GM12872 (cell line): ENCODE measurements around the gene PATZ1.
A peak's percentile ranks its signal among the peaks of the same experiment; 100 is the strongest.

Experiments used
- TF ChIP-seq, protein P1 (sequence below): IDR thresholded peaks from 3 replicates; pipeline ENCODE4 v1.5.1; 2011; ENCODE audit warnings: low read depth, mild to moderate bottlenecking, low read length, moderate library complexity; ENCODE audit not compliant: insufficient read depth

PATZ1 gene

DNA sequence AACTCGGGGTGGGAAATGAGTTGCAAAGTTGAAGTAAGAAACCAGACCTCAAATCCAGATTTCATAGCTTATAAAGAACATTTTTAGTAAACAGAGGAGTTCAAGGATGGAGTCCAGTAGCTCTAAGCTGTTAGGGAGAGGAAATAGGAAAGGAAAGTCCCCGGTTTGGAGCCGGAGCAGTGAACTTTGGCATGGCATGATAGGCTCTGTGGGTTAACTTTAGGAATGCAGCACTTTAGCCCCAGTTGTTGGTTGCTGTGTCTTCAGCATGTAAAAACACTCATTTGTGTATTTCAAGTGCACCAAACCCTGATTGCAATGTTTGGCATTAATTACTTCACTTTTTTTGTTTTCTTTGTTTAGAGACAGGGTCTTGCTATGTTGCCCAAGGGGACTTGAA, 45.2 kb downstream of the PATZ1 start:
- TF ChIP-seq, protein P1, sequence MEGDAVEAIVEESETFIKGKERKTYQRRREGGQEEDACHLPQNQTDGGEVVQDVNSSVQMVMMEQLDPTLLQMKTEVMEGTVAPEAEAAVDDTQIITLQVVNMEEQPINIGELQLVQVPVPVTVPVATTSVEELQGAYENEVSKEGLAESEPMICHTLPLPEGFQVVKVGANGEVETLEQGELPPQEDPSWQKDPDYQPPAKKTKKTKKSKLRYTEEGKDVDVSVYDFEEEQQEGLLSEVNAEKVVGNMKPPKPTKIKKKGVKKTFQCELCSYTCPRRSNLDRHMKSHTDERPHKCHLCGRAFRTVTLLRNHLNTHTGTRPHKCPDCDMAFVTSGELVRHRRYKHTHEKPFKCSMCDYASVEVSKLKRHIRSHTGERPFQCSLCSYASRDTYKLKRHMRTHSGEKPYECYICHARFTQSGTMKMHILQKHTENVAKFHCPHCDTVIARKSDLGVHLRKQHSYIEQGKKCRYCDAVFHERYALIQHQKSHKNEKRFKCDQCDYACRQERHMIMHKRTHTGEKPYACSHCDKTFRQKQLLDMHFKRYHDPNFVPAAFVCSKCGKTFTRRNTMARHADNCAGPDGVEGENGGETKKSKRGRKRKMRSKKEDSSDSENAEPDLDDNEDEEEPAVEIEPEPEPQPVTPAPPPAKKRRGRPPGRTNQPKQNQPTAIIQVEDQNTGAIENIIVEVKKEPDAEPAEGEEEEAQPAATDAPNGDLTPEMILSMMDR: no peak

DNA sequence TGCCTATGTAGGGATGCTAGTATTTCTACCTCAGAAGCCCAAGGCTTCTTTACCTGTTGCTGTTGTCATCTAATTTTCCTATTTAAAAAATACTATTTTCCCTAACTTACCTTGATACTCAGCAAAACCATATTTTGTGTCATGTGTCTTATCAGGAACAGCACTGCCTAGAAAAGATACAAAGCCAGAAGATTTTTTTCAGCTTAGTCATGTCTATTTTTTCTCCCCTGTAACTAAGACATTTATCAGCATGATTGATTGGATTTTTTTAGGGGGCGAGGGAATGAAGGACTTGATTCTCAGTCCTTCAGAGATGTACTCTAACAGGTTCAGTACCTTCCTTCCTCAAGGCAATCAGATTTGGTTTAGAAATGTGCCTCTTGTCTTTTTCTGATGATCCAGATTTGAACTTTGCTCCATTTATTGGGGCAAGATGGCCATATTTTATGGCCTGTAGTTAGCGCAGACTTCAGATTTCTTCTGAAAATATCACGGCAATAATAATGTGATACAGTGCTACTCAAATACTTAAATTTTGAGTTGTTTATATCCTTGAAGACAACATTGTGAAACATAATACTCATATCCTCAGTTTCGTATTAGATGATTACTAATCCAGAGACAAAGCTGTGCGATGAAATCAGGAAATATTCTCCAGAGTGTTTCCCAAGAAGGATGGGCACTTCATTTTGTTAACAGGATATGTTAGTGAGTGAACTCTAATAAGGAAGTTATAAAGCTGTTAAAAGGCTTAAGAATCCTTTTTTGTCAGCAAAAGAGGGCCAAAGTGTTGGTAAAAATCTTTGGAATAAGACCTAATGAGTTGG, 50.1 kb downstream of the PATZ1 start:
- TF ChIP-seq, protein P1: no peak

DNA sequence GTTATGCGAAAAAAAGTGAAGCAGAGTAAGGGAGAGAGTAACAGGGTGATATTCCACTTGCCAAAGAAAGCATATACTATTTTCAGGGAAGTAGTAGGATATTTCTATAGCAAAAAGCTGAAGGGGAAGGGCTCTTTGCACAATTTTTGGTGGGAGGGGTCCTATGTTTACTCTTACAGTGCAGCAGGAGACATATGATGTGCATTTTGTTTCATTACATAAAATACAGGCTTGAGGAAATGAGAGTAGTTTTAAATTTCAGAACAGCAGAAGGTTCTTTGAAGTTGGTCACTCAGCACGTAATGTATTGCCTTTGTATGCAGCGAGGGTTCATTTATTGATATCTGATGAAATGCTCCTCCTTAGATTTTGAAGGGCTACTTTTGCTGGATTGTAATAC, 50.8 kb downstream of the PATZ1 start:
- TF ChIP-seq, protein P1: no peak

DNA sequence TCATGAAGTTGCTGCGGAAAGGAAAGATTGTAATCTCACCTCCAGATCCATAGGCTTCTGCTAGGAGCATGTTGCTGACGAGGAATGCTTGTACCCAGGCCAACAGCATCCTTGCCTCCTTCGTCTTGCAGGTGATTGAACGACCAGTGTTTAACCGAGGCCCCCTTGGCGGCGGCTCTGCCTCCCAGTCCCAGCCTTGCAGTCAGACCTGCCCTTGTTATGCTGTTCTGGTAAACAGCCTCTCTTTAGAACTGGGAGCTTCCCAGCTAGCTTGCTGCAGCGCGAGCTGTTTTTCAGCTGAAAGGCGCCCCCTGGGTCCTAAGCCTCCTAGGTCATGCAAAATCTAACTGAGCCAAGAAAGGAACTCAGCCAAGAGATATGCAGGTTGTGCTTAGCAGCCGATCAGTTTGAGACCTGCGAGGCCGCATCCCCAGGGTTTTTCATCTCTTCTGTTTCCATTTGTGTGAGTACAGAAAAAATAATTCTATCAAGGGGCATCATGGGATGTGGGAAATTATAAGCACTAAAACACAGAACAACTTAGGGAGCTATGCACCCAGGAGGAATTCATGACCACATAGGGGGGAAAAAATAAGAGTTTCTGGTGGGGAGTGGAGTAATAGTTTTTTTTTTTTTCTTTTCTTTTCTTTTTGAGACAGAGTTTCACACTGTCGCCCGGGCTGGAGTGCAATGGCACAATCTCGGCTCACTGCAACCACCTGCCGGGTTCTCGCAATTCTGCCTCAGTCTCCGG, 53.7 kb downstream of the PATZ1 start, which contains the start of gene PIK3IP1:
Gene PIK3IP1 (minus strand): TSS at position 253 of the 754 bp plus-strand sequence. CDS start 144 bp downstream, at position 109.
- TF ChIP-seq, protein P1: peak; percentile 50; the same call in 2 of the 3 replicates

- TF ChIP-seq, protein P1: 0 out of 3 replicates have a peak, but pooled peaks have one; percentile 2
These were observed 54.5 kb downstream of the PATZ1 start for GRCh38 chr22:31291481-31292235.

DNA sequence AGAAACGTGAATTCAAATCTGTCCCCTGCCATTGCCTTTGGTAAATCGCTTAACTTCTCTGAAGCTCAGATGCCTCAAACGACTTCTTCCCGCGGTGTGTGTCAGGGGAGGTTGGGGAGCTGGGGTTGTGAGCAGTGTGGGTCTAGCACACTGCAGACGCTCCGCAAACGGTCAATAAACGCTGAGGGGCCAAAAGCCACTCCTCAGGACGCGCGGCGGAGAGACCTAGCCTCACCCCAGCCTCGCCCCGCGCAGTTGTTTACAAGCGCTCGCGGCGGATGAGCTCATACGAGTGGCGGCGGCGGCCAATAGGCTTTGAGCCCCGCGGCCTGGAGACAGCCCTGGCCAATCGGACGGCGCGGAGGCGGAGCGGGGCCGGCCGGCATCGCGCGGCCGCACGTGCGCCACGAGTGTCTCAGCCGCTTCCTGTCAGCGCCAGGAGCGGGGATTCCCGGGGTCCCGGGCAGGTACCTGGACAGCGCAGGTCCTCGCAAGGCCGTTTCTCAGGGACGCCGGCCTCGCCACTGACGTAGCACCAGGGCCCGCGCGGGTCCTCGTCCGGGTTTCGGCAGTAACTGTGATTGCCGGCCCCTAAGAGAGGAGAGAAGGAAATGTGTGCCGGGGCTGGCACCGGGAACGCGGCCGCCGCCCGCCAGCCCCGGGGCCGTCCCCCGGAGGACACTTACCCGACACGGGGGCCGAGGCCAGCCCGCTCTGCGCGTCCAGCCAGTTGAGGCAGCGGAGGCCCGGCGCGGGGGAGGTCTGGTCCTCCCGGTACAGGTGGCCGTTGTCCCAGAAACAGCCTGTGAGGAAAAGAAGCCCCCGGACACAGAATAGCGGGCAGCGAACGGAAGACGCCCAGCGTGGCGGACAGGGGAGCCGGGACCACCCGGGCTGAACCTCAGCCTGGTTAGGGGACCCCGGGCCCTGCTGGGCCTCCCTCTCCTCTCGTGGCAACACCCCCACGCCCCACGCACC, 55.4 kb downstream of the PATZ1 start:
- TF ChIP-seq, protein P1: no peak
